Measurements from ENCODE around the gene MRPL17. TPM values are rescaled to one million over a fixed set of nuclear protein-coding genes. Genes with fewer than 3 reads are reported as not detected.

The MRPL17 gene
- polyA plus RNA-seq, 3 donors: 8.0 to 14.0 (median 12.8) TPM

DNA sequence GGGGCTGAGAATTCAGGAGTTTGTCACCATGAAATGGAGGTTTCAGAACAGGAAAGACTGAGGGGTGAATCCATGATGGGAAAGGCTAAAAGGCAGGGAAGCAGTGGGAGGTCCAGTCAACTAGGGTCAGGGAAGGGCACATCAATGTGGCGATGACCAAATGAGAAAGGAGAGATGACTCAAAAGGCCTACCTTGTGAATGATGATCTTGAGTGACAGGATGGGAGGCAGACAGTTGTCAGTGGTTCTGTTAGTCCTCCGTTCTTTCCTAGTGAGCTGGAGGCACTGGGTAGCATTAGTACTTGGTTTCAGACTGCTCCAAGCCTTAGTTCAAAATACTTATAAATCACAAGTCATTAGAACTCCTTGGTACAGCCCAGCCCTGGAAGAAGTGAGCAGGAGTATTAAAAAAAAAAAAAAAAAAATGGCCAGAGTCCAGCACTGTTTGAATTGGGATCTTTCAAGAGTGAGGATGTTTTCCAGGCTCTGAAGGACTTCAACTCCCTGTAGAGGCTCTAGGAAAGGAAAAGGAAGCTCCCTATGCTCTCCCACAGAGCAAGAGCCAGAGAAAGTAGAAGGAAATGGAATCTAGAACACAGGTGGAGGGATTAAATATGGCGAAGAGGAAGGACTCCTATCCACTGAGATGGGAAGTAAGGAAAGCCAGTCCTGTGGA, 19.2 kb downstream of the MRPL17 start:
- H3K4me2 ChIP-seq (replicated peaks; ENCODE audit: extremely low read depth, low read length, poor library complexity, severe bottlenecking): no peak overlapping the region
- no peak overlapping the region for H3K4me3 ChIP-seq (replicated peaks in 1 of 3; ENCODE audit: low read depth in 2 of 3, low read length in 3 of 3)
- H3K27me3 ChIP-seq (ENCODE audit: control insufficient read depth in 2 of 2, insufficient read depth in 2 of 2, low read length in 2 of 2): no peaks in the 10 kb centered on the region
- Mint-ChIP-seq H3K27ac (peak overlapping the region in 1 of 7 donors; percentile 66), H3K4me3 (no peak overlapping the region), H3K4me1 (peaks cover 5% of the 10 kb centered on the region), H3K36me3 (no peaks in the 10 kb centered on the region), H3K27me3 (ENCODE audit: low read depth in 3 of 3) (peaks cover 1 to 6% (median 6%) of the 10 kb centered on the region in 3 donors), H3K9me3 (peaks cover 0 to 2% (median 0%) of the 10 kb centered on the region in 7 donors)
- no peak overlapping the region for H2AFZ ChIP-seq (ENCODE audit: insufficient read depth, low read depth, low read length, poor library complexity, severe bottlenecking)
- no peaks in the 10 kb centered on the region for H4K20me1 ChIP-seq (ENCODE audit: insufficient read depth, low read length)
- 100% methylated on average over 1 of the region's 3 CpGs for WGBS (ENCODE audit: insufficient coverage)
- TF ChIP-seq, protein P1, sequence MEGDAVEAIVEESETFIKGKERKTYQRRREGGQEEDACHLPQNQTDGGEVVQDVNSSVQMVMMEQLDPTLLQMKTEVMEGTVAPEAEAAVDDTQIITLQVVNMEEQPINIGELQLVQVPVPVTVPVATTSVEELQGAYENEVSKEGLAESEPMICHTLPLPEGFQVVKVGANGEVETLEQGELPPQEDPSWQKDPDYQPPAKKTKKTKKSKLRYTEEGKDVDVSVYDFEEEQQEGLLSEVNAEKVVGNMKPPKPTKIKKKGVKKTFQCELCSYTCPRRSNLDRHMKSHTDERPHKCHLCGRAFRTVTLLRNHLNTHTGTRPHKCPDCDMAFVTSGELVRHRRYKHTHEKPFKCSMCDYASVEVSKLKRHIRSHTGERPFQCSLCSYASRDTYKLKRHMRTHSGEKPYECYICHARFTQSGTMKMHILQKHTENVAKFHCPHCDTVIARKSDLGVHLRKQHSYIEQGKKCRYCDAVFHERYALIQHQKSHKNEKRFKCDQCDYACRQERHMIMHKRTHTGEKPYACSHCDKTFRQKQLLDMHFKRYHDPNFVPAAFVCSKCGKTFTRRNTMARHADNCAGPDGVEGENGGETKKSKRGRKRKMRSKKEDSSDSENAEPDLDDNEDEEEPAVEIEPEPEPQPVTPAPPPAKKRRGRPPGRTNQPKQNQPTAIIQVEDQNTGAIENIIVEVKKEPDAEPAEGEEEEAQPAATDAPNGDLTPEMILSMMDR (IDR thresholded peaks at IDR 0.05): no peak
- H3K36me3 ChIP-seq (replicated peaks in 1 of 2; ENCODE audit: control insufficient read depth in 1 of 2, insufficient read depth in 2 of 2, low read length in 2 of 2): no peaks in the 10 kb centered on the region
- no peak for DNase-seq
- H3K9me3 ChIP-seq (replicated peaks in 1 of 2; ENCODE audit: control insufficient read depth in 1 of 2, insufficient read depth in 1 of 2, low read length in 2 of 2): no peaks in the 10 kb centered on the region
- no peak overlapping the region for H3K9ac ChIP-seq (ENCODE audit: insufficient read depth, low read length, poor library complexity, severe bottlenecking)
- no peaks in the 10 kb centered on the region for H3K79me2 ChIP-seq (ENCODE audit: insufficient read depth, low read length)
- intact Hi-C loops (cut with micrococcal nuclease): no loop called here
- peaks cover 0 to 3% of the 10 kb centered on the region in 2 donors for H3K4me1 ChIP-seq (ENCODE audit: control insufficient read depth in 1 of 2, insufficient read depth in 2 of 2, low read length in 2 of 2)
- H3K27ac ChIP-seq (ENCODE audit: low read depth in 1 of 2, low read length in 2 of 2): no peak overlapping the region

DNA sequence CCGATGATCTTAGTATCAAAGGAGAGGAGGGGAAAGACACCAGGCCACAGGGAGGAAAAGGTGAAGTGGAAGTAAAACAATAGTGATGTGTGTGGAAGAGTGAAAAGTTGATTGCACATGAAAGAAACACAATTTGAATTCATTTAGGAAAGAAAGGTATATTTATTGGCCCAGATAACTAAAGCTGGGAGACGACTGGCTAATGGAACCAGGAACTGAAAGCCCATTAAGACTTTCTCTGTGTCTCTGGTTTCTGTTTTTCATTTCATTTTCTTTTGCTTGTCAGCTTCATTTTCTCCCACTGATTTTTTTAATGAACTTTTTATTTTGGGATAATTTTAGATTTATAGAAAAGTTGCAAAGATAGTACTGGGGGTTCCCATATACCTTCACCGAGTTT, 22.4 kb downstream of the MRPL17 start:
- Histone ChIP-seq H4K20me1 (ENCODE audit: insufficient read depth, low read length) (no peaks in the 10 kb centered on the region), H2AFZ (ENCODE audit: insufficient read depth, low read depth, low read length, poor library complexity, severe bottlenecking) (no peak overlapping the region), H3K4me1 (ENCODE audit: control insufficient read depth in 1 of 2, insufficient read depth in 2 of 2, low read length in 2 of 2) (no peaks in the 10 kb centered on the region), H3K36me3 (replicated peaks in 1 of 2; ENCODE audit: control insufficient read depth in 1 of 2, insufficient read depth in 2 of 2, low read length in 2 of 2) (no peaks in the 10 kb centered on the region), H3K4me2 (replicated peaks; ENCODE audit: extremely low read depth, low read length, poor library complexity, severe bottlenecking) (no peak overlapping the region), H3K9me3 (replicated peaks in 1 of 2; ENCODE audit: control insufficient read depth in 1 of 2, insufficient read depth in 1 of 2, low read length in 2 of 2) (peaks cover 0 to 5% of the 10 kb centered on the region in 2 donors), H3K79me2 (ENCODE audit: insufficient read depth, low read length) (no peaks in the 10 kb centered on the region), H3K27ac (ENCODE audit: low read depth in 1 of 2, low read length in 2 of 2) (no peak overlapping the region), H3K27me3 (ENCODE audit: control insufficient read depth in 2 of 2, insufficient read depth in 2 of 2, low read length in 2 of 2) (peaks cover 16 to 17% of the 10 kb centered on the region in 2 donors), H3K4me3 (replicated peaks in 1 of 3; ENCODE audit: low read depth in 2 of 3, low read length in 3 of 3) (no peak overlapping the region), H3K9ac (ENCODE audit: insufficient read depth, low read length, poor library complexity, severe bottlenecking) (no peak overlapping the region)
- H3K36me3 Mint-ChIP-seq: no peaks in the 10 kb centered on the region
- 62% methylated on average over 2 of the region's 3 CpGs for WGBS (ENCODE audit: insufficient coverage)
- peaks cover 16 to 20% (median 17%) of the 10 kb centered on the region in 3 donors for H3K27me3 Mint-ChIP-seq (ENCODE audit: low read depth in 3 of 3)
- no peak overlapping the region for H3K4me3 Mint-ChIP-seq
- peaks cover 9% of the 10 kb centered on the region for H3K4me1 Mint-ChIP-seq
- H3K27ac Mint-ChIP-seq: no peak overlapping the region
- intact Hi-C loops (cut with micrococcal nuclease): no loop called here
- DNase-seq: no peak
- TF ChIP-seq, protein P1 (IDR thresholded peaks at IDR 0.05): no peak
- H3K9me3 Mint-ChIP-seq: peaks cover 0 to 4% (median 0%) of the 10 kb centered on the region in 7 donors

Measured in CD14-positive monocyte (primary cell).